ENCODE measurements around the gene C14orf132.

GRCh38 chr14:96129128-96129736, 90.1 kb downstream of the C14orf132 start:
- no peak for TF ChIP-seq CTCF (IDR thresholded peaks at IDR 0.05)
- no peak for TF ChIP-seq POLR2AphosphoS5 (IDR thresholded peaks at IDR 0.05)

Data from transverse colon (tissue), 4 donors.